Measurements from ENCODE around the gene IFT20.
"Not testable (repeated sequence)": the region's sequence is repeated elsewhere in the genome, so short reads cannot be mapped to it uniquely, and the experiment has no call there.

The IFT20 gene

GRCh38 chr17:28363776-28364650 lies 28.7 kb upstream of the IFT20 start:
- no peak for DNase-seq

DNA sequence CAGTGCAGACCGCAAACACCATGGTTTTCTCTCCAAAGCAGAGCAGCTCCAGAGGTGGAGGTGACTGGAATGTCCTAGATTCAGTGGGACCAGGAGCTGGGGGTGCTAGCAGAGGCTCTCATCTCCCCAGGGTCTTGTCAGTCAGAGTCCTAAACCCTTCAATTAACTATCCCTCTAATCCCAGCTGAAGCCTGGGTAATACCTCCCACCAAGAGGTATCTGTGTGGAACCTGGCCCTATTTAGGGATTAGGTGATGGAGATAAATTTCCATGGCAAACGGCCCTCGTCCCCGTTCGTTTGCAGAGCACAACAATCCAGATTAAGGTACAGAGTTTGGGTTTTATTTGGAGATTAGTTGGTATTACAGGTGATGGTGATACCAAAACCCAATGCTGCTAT lies 27.9 kb upstream of the IFT20 start:
- DNase-seq: no peak

GRCh38 chr17:28357901-28358197 lies 22.6 kb upstream of the IFT20 start:
- DNase-seq: no peak

DNA sequence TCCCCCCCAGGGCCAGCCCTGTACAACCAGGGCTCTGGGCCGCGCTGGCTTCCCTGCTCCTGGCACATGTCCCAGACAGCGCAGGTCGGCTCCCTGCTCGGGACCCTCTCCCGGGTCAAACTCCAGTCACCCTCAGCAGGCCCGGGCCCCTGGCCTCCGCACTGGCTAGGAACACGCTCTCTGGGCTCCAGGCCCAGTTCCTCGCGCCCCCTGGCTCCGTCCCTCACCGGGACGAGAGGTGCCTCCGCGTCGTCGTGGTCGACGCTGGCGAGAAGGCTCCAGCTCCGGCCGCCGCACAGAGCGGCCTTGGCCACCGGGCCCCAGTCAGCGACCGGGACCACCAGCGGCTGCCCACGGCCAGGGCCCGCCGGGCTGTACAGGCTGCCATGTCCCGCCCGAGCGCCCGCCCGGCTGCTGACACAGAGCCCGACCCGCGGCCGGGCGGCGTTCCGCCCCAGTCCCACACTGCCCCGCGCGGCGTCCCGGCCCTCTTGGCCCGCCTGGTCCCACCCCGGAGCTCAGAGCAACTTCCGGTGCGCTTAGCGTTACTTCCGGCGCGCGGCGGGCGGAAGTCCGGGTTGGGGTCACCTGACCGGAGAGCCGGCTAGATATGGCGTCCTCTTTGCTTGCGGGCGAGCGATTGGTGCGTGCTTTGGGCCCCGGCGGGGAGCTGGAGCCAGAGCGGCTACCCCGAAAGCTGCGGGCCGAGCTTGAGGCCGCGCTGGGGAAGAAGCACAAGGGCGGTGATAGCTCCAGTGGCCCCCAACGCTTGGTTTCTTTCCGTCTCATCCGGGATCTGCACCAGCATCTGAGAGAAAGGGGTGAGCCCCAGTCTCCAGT lies 22.0 kb upstream of the IFT20 start, which contains the start of gene POLDIP2:
Gene POLDIP2, minus strand, starts transcription at position 467 of the 840 bp plus-strand sequence. Its CDS starts 79 bp downstream, at position 388.
- DNase-seq: peak; percentile 92

DNA sequence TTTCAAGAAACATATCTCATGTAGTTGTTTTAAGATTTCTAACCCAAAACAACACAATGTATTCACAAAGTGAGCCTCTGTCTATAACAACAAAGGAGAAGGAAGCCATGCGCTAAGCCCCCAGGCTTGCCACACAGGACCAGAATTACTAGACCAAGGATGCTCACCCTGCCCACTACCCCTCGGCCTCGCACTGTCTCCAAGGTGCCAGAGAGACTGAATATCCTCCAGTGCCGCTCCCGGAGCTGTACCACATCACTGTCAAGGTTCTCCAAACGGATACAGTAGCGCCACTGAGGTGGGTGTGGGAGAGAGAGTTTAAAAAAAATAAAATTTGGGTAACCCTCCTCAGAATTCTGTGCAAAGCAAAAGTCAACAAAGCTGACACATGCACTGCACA lies 15.0 kb upstream of the IFT20 start:
- no peak for DNase-seq

GRCh38 chr17:28348979-28349378 lies 13.7 kb upstream of the IFT20 start:
- no peak for DNase-seq

GRCh38 chr17:28347261-28347891 lies 12.1 kb upstream of the IFT20 start:
- DNase-seq: peak; percentile 51

DNA sequence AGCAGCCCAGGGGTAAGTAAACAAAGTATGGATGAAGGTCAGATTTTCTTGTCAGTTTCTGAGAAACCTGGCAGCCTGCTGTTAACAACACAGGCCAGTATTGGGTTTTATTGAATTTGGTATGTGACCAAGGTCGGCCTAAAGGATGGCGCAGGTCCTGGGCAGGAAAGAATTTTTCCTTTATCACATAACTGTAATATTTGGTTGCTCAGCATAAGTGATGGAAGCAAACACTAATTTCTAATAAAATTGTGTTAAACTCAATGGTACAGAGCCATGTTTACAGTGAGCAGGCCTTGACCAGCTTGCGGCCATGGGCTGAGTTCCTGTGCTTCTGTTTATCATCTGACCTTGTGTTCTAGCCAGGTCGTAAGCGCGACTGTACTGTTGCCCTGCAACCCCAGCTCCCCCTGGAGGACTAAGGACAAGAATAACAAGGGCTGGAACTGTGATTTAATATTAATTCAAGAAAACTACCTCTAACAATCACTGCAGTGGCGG lies 11.5 kb upstream of the IFT20 start:
- DNase-seq: no peak

DNA sequence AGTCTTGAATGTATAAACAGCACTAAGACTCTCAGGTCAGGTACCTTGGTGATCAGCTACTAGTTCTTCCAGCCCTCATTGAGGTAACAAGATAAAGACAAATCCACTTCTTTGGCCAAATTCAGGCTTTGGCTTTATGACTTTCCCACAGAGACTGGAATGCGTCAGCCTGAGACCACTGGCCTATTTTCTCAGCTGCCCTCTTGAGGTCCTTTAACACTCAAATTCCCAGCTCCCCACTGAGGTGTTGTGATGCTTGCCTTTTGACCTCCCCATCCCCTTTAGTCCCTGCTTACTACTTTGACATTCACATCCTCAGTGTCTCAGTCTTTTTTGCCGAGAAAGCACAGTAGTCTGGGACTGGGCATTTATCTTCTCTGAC lies 10.9 kb upstream of the IFT20 start:
- no peak for DNase-seq

DNA sequence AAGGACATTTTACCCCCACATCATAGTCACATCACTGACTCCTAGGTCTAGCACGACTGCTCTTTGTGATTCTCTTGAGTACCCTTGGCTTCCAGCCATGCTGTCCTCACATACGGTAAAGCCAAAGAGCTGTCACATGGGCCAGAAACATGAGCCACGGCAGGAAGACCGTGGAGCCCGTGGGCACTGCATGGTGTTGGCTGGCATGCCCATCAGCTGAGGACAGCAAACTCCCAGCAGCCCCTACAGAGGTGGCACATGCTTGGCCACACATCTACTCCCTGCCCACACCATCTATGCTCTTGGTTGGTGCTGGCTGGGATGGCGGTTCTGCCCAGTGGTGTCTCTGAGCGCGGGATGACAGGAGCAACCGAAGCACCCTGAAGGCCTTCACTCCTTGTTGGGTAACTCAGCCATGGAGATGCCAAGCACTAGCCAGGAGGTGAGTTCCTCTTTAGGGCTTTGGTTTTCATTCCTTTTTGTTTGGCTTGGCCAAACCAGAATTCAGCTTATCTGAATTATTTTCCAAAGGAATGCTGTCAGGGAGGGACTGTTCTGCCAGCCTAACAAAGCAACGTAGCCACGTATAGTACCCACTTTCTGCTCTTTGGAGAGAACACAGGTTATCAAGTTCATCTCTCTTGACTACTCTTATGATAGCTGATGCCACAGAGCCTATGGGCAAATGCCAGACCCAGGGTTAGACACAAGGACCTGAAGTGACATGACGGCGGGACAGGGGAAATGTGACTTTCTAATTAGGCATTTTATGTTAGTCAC lies 10.3 kb upstream of the IFT20 start:
- no peak for DNase-seq

DNA sequence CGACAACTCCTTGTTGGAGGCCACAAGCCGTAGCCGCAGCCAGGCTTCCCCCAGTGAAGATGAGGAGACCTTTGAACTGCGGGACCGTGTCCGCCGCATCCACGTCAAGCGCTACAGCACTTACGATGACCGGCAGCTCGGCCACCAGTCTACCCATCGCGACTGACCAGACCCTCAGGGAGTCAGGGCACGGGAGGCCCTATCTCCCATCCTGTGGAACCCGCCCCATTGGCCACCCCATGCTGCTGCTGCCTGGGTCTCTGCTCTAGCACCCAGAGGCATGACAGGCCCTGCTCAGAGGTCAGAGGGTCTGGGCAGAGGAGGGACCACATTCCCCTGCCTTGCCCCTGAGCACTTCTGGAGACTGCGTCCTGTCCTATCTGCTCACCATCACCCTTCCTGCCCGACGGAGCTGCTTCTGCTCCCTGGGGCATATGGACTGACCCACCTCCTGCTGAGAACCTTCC lies 9.2 kb upstream of the IFT20 start:
- DNase-seq: no peak

DNA sequence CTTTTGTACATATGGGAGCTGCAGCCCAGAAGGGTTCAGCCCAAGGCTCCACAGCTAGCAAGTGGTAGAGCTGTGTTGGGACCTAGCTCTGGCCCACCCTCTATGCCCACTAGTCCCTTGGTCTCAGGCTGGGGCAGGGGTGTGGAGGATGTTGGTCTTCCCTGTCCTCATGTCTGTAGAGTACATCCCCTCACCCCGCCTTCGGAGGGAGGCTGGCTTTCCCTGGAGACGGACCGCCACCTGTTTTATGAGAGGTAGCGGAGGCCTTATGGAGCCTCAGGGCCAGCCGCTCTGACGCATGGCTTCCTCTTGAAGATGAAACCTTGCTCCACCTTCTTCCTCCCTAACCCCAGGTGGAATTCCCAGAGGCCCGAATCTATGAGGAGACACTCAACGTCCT lies 8.7 kb upstream of the IFT20 start:
- DNase-seq: no peak

GRCh38 chr17:28343491-28343932 lies 8.2 kb upstream of the IFT20 start:
- DNase-seq: no peak

DNA sequence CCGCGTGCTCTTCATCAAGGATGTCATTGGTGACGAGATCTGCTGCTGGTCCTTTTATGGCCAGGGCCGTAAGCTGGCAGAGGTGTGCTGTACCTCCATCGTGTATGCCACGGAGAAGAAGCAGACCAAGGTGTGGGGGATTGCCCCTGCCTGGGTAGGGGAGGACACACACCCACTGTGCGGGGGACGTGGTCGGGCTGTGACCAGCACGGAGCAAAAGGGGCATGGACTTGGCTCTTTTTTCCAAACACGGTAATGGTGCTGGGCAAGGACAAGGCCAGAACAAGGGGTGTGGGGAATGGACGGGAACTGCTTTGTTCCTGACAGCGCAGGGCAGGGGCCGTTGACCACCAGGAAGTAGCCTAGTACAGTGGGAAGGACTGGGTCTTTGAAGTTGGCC lies 7.0 kb upstream of the IFT20 start:
- DNase-seq: no peak

- DNase-seq: no peak
These were observed 6.2 kb upstream of the IFT20 start for GRCh38 chr17:28341516-28341915.

DNA sequence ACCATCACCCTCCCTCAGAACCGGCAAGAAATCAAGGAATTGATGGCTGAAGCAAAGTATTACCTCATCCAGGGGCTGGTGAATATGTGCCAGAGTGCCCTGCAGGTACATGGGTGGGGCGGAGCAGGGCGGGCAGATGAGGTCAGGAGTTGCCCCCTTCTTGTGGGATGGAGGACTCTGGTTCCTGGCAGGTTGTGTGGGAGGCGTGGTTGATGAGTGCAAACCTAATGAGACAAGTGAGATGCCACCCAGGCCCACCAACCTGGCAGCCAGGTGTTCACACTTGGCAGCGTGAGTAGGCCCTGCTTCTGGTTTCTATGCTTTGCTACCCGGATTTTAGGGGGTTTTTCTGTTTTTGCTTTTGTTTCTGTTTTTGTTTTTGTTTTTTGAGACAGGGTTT lies 5.1 kb upstream of the IFT20 start:
- no peak for DNase-seq

- DNase-seq: no peak
These were observed 4.2 kb upstream of the IFT20 start for GRCh38 chr17:28339431-28339830.

GRCh38 chr17:28338769-28339212 lies 3.5 kb upstream of the IFT20 start:
- not testable (repeated sequence) for DNase-seq

- DNase-seq: no peak
These were observed 2.9 kb upstream of the IFT20 start for GRCh38 chr17:28338056-28338768.

DNA sequence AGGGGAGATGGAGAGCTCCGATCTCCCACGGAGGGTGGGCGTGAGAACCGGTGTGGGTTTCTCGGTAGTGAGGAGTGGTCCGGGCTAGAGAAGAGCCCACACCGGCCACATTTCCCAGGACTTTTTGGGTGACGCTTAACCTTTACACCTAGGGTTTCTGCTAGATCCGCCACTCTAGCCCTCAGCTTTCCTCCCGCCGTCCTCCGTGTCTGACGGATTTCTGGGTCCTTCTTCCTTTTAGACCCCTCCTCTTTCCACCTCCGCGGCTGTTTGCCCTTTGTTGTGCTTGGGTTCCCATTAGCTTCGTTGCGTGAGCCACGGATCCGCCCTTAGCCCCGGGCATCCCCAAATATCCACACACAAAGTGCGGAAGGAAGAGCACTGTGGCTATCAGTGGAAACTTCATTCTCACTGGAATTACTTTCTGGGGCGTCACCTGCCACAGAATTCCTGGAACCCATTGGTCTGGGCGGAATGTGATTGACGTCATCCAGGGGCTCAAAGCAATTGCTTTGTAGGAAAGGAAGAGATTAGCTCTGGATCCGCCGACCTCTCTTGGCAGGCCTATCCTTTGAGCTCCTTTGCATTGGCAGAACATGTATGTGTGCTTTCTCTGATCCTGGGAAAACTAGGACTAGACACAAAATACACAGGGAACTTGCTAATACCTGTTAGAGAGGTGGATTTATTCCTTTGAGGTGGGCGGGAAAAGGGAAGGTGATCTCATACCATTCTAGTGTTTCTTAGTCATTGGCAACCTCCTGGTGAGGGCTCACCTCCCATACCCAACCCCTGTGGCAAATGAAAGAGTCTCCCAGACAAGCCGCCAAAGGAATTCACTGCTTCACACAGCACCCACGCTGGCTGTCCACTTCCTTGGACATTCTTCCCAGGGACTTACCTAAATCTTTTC lies 943 bp upstream of the IFT20 start:
- peak; percentile 49 for DNase-seq
